ENCODE data around the gene LIPJ. TPM values are rescaled to one million over a fixed set of nuclear protein-coding genes. Genes with fewer than 3 reads are reported as not detected.

Gene LIPJ
- polyA plus RNA-seq, 1 donor from 2014 or later, result 0.15 TPM

DNA sequence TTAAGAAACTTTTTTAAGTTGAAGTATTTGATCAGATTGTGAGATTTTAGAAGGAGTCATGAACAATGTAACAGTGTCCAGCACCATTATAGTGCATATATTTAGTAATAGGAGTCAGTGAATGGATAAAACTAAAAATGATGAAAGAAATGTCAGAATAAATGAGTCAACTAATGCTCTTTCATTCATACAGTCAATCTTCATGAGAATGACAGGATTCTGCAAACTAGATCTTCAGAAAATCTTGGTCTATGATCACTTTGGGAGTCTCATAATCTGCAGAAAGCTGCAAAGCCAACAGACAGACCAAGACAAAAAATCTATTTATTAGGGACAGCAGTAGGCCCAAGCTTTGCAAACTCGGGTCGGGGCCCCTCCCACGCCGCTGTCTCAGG, 4.2 kb upstream of the LIPJ start:
- Histone ChIP-seq H3K4me2 (ENCODE audit: low read length) (no peak overlapping the region), H3K79me2 (replicated peaks; ENCODE audit: insufficient read depth, low read length) (no peaks in the 10 kb centered on the region), H3K27me3 (ENCODE audit: insufficient read depth, low read depth, low read length) (no peaks in the 10 kb centered on the region), H4K20me1 (ENCODE audit: insufficient read depth) (no peaks in the 10 kb centered on the region), H3K36me3 (ENCODE audit: insufficient read depth, low read length) (no peaks in the 10 kb centered on the region), H3K9me3 (ENCODE audit: low read length) (no peaks in the 10 kb centered on the region), H3K4me3 (ENCODE audit: low read length) (peak overlapping the region; percentile 62), H3K27ac (ENCODE audit: low read length) (no peak overlapping the region), H3K9me2 (ENCODE audit: insufficient read depth, low read length) (no peaks in the 10 kb centered on the region), H3K9ac (ENCODE audit: low read length) (no peak overlapping the region), H3F3A (ENCODE audit: insufficient read depth, low read length, poor library complexity, severe bottlenecking) (no peaks in the 10 kb centered on the region), H2AFZ (ENCODE audit: low read depth, low read length) (no peak overlapping the region)
- TF ChIP-seq, protein P1, sequence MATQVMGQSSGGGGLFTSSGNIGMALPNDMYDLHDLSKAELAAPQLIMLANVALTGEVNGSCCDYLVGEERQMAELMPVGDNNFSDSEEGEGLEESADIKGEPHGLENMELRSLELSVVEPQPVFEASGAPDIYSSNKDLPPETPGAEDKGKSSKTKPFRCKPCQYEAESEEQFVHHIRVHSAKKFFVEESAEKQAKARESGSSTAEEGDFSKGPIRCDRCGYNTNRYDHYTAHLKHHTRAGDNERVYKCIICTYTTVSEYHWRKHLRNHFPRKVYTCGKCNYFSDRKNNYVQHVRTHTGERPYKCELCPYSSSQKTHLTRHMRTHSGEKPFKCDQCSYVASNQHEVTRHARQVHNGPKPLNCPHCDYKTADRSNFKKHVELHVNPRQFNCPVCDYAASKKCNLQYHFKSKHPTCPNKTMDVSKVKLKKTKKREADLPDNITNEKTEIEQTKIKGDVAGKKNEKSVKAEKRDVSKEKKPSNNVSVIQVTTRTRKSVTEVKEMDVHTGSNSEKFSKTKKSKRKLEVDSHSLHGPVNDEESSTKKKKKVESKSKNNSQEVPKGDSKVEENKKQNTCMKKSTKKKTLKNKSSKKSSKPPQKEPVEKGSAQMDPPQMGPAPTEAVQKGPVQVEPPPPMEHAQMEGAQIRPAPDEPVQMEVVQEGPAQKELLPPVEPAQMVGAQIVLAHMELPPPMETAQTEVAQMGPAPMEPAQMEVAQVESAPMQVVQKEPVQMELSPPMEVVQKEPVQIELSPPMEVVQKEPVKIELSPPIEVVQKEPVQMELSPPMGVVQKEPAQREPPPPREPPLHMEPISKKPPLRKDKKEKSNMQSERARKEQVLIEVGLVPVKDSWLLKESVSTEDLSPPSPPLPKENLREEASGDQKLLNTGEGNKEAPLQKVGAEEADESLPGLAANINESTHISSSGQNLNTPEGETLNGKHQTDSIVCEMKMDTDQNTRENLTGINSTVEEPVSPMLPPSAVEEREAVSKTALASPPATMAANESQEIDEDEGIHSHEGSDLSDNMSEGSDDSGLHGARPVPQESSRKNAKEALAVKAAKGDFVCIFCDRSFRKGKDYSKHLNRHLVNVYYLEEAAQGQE (IDR thresholded peaks at IDR 0.05; ENCODE audit: borderline replicate concordance), result no peak

DNA sequence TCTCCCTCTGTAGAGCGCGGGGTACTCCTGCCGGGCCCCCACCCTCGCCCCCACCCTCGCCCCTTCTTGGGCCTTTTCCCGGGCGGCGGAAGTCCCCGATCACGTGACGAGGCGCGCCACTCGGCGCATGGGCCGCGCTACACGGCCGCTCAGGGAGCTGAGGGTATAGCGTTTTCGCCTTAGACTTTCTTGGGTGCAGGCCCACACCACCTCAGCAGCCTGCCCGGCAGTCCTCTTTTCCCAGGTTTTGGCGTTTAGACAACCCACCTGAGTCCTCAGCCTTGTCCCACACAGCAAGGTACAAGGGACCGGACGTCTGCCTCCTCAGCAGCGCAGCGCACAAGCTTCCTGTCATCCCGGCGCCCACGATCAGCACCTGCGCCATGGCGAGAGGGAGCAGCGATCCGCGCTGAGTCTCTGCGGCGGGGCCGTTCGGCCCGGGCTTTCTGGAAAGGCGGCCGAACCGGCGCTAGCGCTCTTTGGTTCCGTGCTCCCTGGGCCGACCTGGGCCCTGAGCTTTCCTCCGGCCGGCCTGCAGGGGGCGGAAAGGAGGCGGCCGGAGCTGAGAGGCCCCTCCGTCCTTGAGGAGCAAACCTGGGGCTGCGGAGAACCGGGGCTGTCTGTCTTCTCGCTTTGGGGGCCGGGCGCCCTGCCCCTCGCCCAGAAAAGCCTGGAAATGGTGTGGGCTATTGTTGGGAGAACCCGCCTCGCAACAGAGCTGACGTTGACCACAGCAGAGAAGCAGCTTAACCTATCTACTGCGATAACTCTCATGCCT, 3.6 kb upstream of the LIPJ start, which contains the start of gene RNLS:
Gene RNLS, minus strand, starts transcription at position 513 of the 778 bp plus-strand sequence.
- no peaks in the 10 kb centered on the region for H3K36me3 ChIP-seq (ENCODE audit: insufficient read depth, low read length)
- no peak within 1 kb of the TSS for H3K27ac ChIP-seq (ENCODE audit: low read length)
- no peaks in the 10 kb centered on the region for H3K9me3 ChIP-seq (ENCODE audit: low read length)
- no peak within 1 kb of the TSS for H2AFZ ChIP-seq (ENCODE audit: low read depth, low read length)
- H3K79me2 ChIP-seq (replicated peaks; ENCODE audit: insufficient read depth, low read length), result no peaks in the 10 kb centered on the region
- H3K4me2 ChIP-seq (ENCODE audit: low read length), result no peak within 1 kb of the TSS
- peak within 1 kb of the TSS; percentile 62 for H3K4me3 ChIP-seq (ENCODE audit: low read length)
- no peaks in the 10 kb centered on the region for H3K9me2 ChIP-seq (ENCODE audit: insufficient read depth, low read length)
- H3K9ac ChIP-seq (ENCODE audit: low read length), result peak within 1 kb of the TSS; percentile 51
- TF ChIP-seq RAD21 (conservative IDR thresholded peaks at IDR 0.05) (no peak), TAF1 (IDR thresholded peaks at IDR 0.05; ENCODE audit: low read depth) (no peak), SMC3 (conservative IDR thresholded peaks at IDR 0.05; ENCODE audit: poor library complexity) (no peak), MXI1 (conservative IDR thresholded peaks at IDR 0.05; ENCODE audit: poor library complexity, severe bottlenecking) (no peak), EP300 (conservative IDR thresholded peaks at IDR 0.05; ENCODE audit: poor library complexity, severe bottlenecking) (no peak)
- TF ChIP-seq, protein P2, sequence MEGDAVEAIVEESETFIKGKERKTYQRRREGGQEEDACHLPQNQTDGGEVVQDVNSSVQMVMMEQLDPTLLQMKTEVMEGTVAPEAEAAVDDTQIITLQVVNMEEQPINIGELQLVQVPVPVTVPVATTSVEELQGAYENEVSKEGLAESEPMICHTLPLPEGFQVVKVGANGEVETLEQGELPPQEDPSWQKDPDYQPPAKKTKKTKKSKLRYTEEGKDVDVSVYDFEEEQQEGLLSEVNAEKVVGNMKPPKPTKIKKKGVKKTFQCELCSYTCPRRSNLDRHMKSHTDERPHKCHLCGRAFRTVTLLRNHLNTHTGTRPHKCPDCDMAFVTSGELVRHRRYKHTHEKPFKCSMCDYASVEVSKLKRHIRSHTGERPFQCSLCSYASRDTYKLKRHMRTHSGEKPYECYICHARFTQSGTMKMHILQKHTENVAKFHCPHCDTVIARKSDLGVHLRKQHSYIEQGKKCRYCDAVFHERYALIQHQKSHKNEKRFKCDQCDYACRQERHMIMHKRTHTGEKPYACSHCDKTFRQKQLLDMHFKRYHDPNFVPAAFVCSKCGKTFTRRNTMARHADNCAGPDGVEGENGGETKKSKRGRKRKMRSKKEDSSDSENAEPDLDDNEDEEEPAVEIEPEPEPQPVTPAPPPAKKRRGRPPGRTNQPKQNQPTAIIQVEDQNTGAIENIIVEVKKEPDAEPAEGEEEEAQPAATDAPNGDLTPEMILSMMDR (IDR thresholded peaks at IDR 0.05; ENCODE audit: poor library complexity, severe bottlenecking), result peak; percentile 50
- H4K20me1 ChIP-seq (ENCODE audit: insufficient read depth), result no peaks in the 10 kb centered on the region
- no peaks in the 10 kb centered on the region for H3K27me3 ChIP-seq (ENCODE audit: insufficient read depth, low read depth, low read length)
- no peaks in the 10 kb centered on the region for H3F3A ChIP-seq (ENCODE audit: insufficient read depth, low read length, poor library complexity, severe bottlenecking)

DNA sequence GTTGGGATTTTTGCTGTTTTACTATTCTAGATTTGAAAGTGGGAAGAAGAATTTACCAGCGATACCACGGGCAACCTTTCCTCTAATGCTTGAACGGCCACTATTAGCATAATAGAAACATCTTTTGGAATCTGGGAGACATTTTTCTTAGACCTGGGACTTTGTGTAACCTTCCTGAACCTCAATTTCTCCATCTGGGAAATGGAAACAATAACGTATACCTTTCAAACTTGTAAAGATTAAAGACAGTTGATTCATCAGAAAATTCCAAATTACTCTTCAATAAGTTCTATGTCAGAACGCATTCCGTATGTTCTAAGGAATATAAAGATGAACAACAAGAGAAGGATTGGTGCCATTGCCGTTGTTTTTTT, 3.0 kb upstream of the LIPJ start:
- Histone ChIP-seq H3K36me3 (ENCODE audit: insufficient read depth, low read length) (no peaks in the 10 kb centered on the region), H3K4me2 (ENCODE audit: low read length) (no peak overlapping the region), H3K9me3 (ENCODE audit: low read length) (no peaks in the 10 kb centered on the region), H3K4me3 (ENCODE audit: low read length) (peak overlapping the region; percentile 62), H3K9ac (ENCODE audit: low read length) (no peak overlapping the region), H3K79me2 (replicated peaks; ENCODE audit: insufficient read depth, low read length) (no peaks in the 10 kb centered on the region), H3K9me2 (ENCODE audit: insufficient read depth, low read length) (no peaks in the 10 kb centered on the region), H3K27ac (ENCODE audit: low read length) (no peak overlapping the region), H4K20me1 (ENCODE audit: insufficient read depth) (no peaks in the 10 kb centered on the region), H3K27me3 (ENCODE audit: insufficient read depth, low read depth, low read length) (no peaks in the 10 kb centered on the region), H2AFZ (ENCODE audit: low read depth, low read length) (no peak overlapping the region), H3F3A (ENCODE audit: insufficient read depth, low read length, poor library complexity, severe bottlenecking) (no peaks in the 10 kb centered on the region)
- no peak for TF ChIP-seq EP300 (conservative IDR thresholded peaks at IDR 0.05; ENCODE audit: poor library complexity, severe bottlenecking)
- TF ChIP-seq, protein P1 (IDR thresholded peaks at IDR 0.05; ENCODE audit: borderline replicate concordance), result no peak
- no peak for TF ChIP-seq RAD21 (conservative IDR thresholded peaks at IDR 0.05)
- TF ChIP-seq TAF1 (IDR thresholded peaks at IDR 0.05; ENCODE audit: low read depth), result no peak
- no peak for TF ChIP-seq POLR2AphosphoS5 (IDR thresholded peaks at IDR 0.05)
- TF ChIP-seq MXI1 (conservative IDR thresholded peaks at IDR 0.05; ENCODE audit: poor library complexity, severe bottlenecking), result no peak
- TF ChIP-seq EZH2 (IDR thresholded peaks at IDR 0.05; ENCODE audit: borderline replicate concordance, insufficient read depth, low read length, poor library complexity, severe bottlenecking), result no peak
- no peak for TF ChIP-seq SMC3 (conservative IDR thresholded peaks at IDR 0.05; ENCODE audit: poor library complexity)
- TF ChIP-seq, protein P2 (IDR thresholded peaks at IDR 0.05; ENCODE audit: poor library complexity, severe bottlenecking), result no peak

Data from neural cell (in vitro differentiated cells).